Colonic mucosa (tissue), 4 donors: ENCODE results near the gene MSMO1. TPM values are rescaled to one million over a fixed set of nuclear protein-coding genes. Genes with fewer than 3 reads are reported as not detected.

Experiments
- DNase-seq: peaks from one replicate; pipeline ENCODE4 v3.0.0-alpha.2; 2020
- H3K27ac ChIP-seq: fragments of 200-600 bp; one replicate; pipeline ENCODE4 v1.8.0; 2021
- H3K27me3 ChIP-seq: fragments of 200-600 bp; one replicate; pipeline ENCODE4 v1.8.0; 2021
- H3K36me3 ChIP-seq: fragments of 200-600 bp; one replicate; pipeline ENCODE4 v1.8.0; 2021
- H3K4me1 ChIP-seq: fragments of 200-600 bp; one replicate; pipeline ENCODE4 v1.8.0; 2021; ENCODE audit warnings: mild to moderate bottlenecking
- H3K4me3 ChIP-seq: fragments of 200-600 bp; one replicate; pipeline ENCODE4 v1.8.0; 2021
- H3K9ac ChIP-seq, 2 donors: one replicate each; pipeline ENCODE4 v1.7.0; 2013; ENCODE audit warnings: control low read depth in 2 of 2, low read depth in 2 of 2, low read length in 2 of 2
- H3K9me3 ChIP-seq: fragments of 200-600 bp; one replicate; pipeline ENCODE4 v1.8.0; 2021
- CTCF ChIP-seq: fragments of 200-600 bp; IDR thresholded peaks from one replicate; pipeline ENCODE4 v1.8.0; 2022; ENCODE audit warnings: antibody characterized with exemption, mild to moderate bottlenecking
- intact Hi-C: fragments of 100-400 bp; cut with DNase I; formaldehyde crosslinking; loops from one replicate; pipeline ENCODE4 v1.14.1; 2022
- total RNA-seq, 2 donors: library from RNA; stranded (reverse); fragmentation: NEBNext Ultra II Directional in 1 of 2; extraction: Animal tissue kit (Norgen Biotek cat#: 25700) in 1 of 2; gene quantifications; one replicate each; pipeline ENCODE4 v1.2.1, GENCODE V29; 2021
- donor health status: healthy.
- donor health status: DM: no; HTN: no; CAD: no.
- donor health status: DM: no; HTN: no; CAD: no.

MSMO1 gene
- total RNA-seq, 2 donors from 2014 or later = 51.7 to 290 TPM

GRCh38 chr4:165383591-165384073 lies 56.2 kb downstream of the MSMO1 start:
- no peaks in the 10 kb centered on the region for H3K9me3 ChIP-seq
- no peak overlapping the region for H3K27ac ChIP-seq
- no peak for TF ChIP-seq CTCF
- intact Hi-C loops = no loop called here
- H3K36me3 ChIP-seq = no peaks in the 10 kb centered on the region
- no peak for DNase-seq
- no peak overlapping the region for H3K4me3 ChIP-seq
- H3K27me3 ChIP-seq = no peaks in the 10 kb centered on the region
- no peaks in the 10 kb centered on the region for H3K4me1 ChIP-seq
- H3K9ac ChIP-seq = no peak overlapping the region

GRCh38 chr4:165384186-165384585 lies 56.7 kb downstream of the MSMO1 start:
- no peak for TF ChIP-seq CTCF
- no peak overlapping the region for H3K27ac ChIP-seq

GRCh38 chr4:165384598-165384997 lies 57.1 kb downstream of the MSMO1 start:
- intact Hi-C loops = no loop called here
- Histone ChIP-seq H3K27me3 (no peaks in the 10 kb centered on the region), H3K9ac (no peak overlapping the region), H3K27ac (no peak overlapping the region), H3K4me3 (no peak overlapping the region), H3K4me1 (no peaks in the 10 kb centered on the region), H3K36me3 (no peaks in the 10 kb centered on the region), H3K9me3 (no peaks in the 10 kb centered on the region)
- TF ChIP-seq CTCF = no peak
- no peak for DNase-seq

More at GRCh38 chr4:165384186-165384585, 56.7 kb downstream of the MSMO1 start:
- DNase-seq = no peak
- H3K36me3 ChIP-seq = no peaks in the 10 kb centered on the region
- no peak overlapping the region for H3K9ac ChIP-seq
- H3K9me3 ChIP-seq = no peaks in the 10 kb centered on the region
- no peak overlapping the region for H3K4me3 ChIP-seq
- H3K27me3 ChIP-seq = no peaks in the 10 kb centered on the region
- H3K4me1 ChIP-seq = no peaks in the 10 kb centered on the region
- intact Hi-C loops = no loop called here

GRCh38 chr4:165385126-165385525 lies 57.7 kb downstream of the MSMO1 start:
- Histone ChIP-seq H3K27ac (no peak overlapping the region), H3K9me3 (no peaks in the 10 kb centered on the region), H3K36me3 (no peaks in the 10 kb centered on the region), H3K9ac (no peak overlapping the region), H3K27me3 (no peaks in the 10 kb centered on the region), H3K4me3 (no peak overlapping the region), H3K4me1 (no peaks in the 10 kb centered on the region)
- no peak for DNase-seq
- intact Hi-C loops = no loop called here
- TF ChIP-seq CTCF = no peak

GRCh38 chr4:165386328-165386727 lies 58.9 kb downstream of the MSMO1 start:
- no peak for DNase-seq
- Histone ChIP-seq H3K4me3 (no peak overlapping the region), H3K27me3 (no peaks in the 10 kb centered on the region), H3K36me3 (no peaks in the 10 kb centered on the region), H3K27ac (no peak overlapping the region), H3K4me1 (no peaks in the 10 kb centered on the region), H3K9ac (no peak overlapping the region), H3K9me3 (no peaks in the 10 kb centered on the region)
- TF ChIP-seq CTCF = no peak
- intact Hi-C loops = no loop called here
